GM21737 (cell line): ENCODE measurements around the gene CCN5.
"Not testable (repeated sequence)": the region's sequence is repeated elsewhere in the genome, so short reads cannot be mapped to it uniquely, and the experiment has no call there.

Experiments
- ATAC-seq: cut with Tn5 transposase; IDR thresholded peaks from one replicate; pipeline ENCODE4 v1.9.1; 2021; ENCODE audit warnings: mild to moderate bottlenecking, moderate library complexity; ENCODE audit not compliant: unreplicated experiment

CCN5 gene

DNA sequence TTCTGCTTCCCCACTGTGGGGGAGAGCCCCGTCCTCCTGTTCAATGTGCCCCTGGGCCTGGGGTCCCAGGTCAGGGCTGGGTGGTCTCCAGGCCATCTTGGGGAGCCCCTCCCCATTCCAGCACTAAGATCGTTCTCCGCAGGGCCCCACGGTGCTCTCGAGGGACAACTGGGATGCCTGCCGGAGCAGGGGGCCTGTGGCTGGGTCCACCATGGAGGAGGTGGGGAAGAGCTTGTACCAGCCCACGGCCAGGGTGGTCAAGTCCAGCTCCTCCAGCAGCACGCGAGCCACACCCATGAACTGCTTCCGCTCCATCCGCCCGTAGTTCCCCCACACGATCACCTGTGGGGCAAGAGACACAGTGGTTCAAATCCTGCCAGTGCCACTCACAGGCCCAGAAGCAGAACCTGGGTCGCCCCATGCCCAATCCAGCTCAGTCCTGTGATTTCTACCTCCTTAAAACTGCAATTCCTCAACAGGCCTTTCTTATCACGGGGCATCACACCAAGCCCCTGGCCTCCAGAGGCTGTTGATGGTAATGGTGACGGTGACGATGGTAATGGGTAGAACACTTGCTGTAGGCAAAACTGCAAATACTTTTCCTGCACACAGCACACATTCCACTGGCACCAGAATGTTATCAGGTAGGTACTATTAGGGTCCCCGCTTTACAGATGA, 41.0 kb downstream of the CCN5 start:
- no peak for ATAC-seq

DNA sequence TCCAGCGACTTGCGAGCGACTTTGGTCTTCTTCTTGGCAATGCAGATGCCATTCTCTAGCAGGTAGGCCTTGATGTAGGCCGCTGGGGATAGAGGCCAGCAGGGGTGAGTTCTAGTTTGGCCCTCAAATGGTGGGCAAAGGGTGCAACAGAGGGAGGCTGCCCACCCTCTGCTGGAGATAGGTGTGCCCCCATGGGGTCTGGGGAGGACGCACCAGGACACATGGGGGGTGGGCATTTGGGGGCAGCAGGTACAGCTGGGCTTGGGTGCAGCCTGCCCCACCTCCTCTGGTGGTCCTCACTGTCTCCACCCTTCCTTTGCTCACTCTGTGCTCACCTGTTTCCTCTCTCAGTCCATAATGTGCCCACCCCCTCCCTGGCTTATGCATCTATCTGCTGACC, 41.8 kb downstream of the CCN5 start:
- no peak for ATAC-seq

DNA sequence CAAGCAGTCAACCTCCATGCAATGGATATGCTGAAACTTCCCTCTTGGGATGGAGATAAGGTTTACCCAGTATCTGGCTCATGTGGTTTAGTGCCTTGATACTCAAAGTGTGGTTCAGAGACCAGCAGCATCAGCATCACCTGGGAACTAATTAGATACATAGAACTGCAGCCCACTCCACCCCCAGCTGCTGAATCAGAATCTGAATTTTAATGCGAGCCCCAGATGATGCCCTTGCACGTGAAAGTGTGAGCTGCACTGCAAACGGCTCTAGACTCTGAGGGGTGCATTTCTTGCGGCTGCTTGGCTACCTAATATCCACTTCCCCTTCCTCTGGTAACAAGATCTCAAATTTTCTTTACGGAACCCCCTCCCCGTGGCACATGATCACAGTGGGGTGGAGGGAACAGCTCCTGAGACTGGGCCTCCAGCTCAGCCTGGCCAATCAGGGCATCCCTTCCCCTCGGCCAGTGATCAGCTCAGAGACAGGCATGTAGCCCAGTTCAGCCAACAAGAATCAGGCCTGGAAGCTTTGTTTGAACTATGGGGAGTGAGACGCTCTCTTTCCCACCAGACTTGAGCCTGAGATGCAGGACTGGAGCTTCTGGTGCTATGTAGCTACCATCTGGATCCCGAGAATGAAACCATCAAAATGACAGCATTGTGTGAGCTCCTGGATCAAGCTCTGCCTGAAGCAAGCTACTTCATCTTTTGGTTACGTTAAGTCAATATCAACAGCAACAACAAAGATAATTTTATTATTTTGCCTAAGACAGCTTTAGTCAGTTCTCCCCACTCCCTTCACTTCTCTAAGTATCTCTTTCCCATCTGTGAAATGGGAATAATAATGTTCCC, 43.3 kb downstream of the CCN5 start:
- ATAC-seq, result no peak

DNA sequence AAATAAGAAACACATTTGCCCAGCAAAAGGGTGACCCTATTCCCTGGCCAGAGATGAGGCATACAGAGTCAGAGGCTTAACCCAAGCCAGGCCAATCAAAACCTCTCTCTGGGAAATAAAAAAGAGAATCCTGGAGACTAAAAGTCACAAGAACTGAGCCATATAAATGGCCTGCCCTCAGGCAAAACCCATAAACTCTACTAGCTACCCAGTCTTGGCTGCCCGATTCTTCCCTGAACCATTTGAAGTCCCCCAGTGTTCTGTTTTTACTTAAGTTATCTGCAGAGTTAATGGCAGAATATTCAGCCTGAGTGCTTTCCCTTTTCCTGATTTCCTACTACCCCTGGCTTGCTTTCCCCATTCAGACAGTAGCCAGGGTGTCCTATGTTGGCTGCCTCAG, 44.4 kb downstream of the CCN5 start:
- no peak for ATAC-seq

DNA sequence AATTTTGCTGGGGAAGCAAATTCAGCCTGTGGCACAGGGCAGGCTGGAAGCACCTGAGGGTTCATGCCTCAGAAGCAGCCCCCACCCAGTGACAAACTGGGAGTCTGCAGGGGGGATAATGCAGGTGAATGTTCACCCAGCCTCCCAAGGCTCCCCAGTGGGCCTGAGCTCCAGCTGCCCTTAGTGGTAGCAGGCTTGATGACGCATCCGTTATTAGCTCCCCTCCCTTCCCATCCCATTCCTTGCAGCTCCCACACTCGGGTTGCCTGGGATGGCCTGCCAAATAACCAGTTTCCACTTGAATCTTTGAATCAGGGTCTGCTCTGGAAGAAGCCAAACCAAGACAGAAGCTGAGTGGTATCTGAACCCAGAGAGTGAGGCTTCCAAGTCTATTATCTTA, 46.3 kb downstream of the CCN5 start:
- no peak for ATAC-seq

DNA sequence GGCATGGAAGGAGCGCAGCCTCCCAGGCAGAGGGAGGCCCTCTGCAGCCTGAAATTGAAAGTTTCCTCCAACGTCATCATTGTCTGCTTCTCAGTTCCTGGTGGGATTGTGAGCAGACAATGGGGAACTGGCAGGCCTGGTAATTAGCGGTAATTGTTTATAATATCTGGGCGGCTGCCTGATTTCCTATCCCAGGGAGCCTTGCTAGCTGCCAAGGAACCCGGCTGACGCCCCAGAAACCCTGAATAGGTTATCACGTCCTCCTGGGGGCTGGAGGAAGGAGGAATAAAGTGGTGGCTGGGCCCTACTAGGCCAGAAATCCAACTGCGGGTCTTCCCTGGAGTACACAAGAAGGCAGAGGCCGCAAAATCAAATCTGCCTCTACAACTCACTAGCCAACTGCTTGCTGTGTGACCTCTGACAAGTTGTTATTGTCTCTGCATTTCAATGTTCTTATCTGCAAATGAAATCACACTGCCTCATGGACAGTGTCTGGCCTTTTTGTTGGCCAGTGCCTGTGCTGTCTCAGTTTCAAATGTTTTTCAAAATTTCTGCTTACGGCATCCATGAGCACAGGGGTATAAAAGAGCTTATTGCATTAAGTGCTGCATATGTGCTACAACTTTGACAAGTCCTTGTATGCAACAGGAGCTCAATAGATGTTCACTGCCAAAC, 47.4 kb downstream of the CCN5 start:
- no peak for ATAC-seq

DNA sequence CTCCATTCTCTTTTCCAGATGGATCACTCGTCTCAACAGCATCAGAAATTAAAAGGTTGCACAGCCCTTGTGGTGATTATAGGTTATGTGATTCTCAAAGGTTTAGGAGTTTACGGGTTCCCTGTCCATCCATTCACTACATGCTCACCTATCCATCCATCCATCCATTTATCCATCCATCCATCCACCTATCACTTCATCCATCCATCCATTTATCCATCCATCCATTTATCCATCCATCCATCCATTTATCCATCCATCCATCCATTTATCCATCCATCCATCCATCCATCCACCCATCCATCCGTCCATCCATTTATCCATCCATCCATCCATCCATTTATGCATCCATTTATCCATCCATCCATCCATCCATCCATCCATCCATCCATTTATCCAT, 48.6 kb downstream of the CCN5 start:
- ATAC-seq, result not testable (repeated sequence)

DNA sequence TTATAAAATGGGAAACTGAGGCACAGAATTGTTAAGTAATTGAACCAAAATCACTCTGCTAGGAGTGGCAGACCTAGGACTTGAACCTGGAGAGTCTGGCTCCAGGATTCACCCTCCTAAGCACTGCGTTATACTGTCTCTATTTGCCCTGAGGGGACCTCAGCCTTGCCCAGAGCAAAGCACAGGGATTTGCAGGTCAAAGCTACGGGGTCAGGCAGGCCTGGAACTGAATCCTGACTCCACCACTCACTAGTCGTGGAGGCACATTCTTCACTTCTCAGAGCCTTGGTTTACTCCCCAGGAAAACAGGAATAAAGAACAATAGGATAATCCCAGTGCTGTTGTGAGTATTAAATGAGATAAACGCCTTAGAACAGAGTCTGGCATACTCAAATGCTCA, 49.9 kb downstream of the CCN5 start:
- no peak for ATAC-seq

DNA sequence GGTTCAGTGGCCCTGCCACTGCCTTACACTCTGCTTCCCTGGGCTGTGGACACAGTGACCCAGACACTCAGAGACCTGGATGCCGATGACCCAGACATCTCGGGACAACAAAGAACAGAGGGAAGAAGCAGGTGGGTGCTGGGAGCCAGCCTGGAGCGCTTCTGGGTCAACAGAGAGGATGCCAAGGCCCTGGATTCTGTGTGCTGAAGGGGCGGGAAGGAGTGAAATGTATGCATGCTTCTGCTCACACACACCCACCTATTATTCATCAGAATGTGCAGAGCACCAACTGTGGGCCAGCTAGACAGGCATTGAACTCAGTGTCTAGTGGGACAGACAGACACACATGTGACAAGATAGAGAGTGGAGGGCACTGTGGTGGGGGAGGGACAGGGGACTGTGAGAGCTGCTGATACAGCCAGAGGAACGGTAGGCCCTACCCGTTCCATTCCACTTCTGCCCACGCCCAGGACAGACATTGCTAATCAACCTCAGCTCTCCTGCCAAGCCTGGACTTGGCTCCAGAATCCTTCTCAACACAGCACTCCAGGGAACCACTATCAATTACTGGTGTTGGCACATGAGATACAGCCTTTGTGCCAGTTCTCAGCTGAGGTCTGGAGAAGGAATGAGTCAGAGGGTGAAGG, 50.7 kb downstream of the CCN5 start:
- no peak for ATAC-seq

DNA sequence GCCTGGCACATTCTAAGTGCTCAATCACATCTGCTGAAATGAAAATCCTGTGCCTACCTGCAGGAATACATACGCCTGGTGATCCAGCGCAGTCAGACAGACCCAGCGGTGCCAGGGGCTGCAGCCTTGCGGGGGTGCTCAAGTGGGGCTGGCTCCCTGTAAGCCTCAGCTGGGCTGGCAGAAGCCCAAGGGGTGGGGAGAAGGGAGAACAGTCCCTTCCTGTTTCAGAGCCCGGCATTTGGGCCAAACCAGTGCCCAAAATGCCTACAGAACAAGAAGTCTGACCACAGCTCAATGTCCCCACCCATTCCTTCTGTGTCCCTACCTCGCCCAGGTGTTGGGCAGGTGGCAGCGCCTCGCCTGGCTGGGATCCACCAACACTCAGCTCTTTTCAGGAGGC, 53.1 kb downstream of the CCN5 start:
- ATAC-seq, result no peak

DNA sequence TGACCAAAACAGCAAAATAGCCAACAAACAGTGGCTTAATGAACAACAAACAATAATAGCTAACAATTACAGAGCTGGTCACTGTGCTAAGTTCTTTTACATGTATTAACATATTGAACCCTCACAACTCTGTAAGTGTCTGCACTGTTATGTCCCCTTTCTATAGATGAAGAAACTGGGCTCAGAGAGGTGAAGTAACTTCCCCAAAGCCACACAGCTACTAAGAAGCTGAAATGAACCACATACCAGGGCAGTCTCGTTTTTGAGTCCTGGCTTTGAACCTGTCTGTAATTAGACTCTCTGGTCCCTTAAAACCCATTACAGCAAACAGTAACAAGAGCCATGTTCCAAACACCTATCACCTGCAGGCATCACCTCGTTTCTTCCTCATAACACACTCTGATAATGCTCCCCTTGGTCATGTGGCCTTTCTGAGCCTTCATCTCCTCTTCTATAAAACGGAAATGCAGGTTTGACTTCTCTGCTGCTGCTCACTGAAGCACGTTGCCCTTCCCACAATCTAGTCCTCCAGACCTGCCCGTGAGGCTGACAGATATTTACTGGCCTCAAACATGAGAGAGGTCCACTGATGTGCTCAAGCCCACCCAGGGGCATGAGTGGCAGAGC, 53.8 kb downstream of the CCN5 start:
- ATAC-seq, result no peak

DNA sequence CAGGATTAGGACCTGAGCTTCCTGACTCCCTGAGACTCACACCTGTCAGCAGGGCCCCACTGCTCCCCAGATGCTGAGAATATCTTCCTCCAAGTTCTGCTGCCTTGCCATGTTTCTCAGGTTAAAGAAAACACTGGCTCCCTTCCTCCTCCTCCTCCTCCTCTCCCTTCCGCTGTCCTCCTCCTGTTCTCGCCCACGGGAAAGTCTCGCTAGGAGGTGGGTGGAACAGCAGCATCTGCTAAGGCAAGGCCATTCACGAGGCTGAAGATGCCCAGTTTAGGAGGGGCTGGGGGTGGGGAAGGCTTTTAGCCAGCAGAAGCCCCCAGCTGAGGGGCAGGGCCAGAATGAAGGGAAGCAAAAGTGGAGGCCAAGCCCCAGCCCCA, 54.3 kb downstream of the CCN5 start:
- no peak for ATAC-seq

DNA sequence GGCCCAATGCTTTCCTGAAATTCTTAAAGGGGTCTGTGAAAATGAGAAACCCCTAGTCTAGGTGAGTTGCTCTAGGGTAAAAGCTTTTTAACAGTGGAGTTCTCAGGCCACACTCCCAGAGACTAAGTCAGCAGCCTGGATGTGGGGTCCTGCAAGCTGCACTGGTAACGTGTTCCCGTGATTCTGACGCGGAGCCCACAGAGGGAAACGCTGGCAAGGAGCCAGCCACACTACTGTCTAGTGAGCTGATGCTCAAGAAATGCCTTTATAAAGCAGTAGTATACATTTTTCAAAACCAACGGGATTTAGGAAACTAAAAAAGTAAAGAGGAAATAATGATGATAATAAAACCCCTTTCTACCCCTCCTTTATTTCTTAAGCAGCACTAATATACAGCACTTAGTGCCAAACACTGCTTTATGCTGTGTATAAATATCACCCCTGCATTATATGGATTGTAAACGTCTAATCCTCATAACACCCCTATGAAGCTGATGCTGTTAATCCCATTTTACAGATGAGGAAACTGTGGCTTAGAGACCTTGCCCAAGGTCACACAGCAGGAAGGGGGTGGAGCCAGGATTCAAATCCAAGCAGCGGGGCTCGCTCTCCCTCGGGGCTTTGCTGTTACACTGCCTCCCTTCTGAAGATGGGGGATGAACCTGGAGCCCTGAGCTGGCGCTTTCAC, 55.5 kb downstream of the CCN5 start:
- ATAC-seq, result no peak

DNA sequence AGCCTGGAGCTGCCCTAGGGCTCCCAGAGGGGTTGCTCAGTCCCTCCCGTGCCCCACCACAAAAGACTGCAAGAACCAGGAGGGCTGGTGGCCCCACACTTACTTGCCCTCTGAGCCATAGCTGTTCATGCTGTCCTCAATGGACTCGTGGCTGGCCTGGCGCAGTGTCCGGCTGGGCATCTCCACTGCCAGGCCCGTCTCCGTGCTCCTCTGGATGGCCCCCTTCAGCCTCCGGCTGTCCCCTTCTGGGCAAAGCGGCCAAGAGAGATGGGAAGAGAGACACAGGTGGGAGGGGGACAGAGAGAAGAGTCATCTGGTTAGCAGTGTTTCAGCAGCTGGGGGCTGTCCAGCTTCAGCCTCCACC, 56.0 kb downstream of the CCN5 start:
- no peak for ATAC-seq

DNA sequence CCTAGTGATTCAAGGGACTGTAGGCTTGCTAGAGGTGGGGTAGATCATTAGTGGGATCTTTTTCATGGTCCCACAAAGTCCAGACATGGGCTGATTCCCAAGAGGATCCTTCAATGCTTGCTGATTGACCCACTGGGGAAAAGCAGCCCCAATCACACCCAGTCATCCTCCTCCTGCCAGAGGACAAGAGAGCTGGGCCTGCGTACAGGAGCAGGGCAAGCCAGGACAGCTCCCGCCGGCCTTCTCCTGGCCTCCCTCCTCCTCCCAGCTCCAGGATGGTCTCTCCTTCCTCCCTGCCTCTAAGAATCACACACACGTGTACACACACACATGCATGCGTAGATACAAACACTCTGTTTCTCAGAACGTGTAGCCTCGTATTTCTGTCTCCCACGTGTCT, 57.5 kb downstream of the CCN5 start:
- ATAC-seq, result no peak

DNA sequence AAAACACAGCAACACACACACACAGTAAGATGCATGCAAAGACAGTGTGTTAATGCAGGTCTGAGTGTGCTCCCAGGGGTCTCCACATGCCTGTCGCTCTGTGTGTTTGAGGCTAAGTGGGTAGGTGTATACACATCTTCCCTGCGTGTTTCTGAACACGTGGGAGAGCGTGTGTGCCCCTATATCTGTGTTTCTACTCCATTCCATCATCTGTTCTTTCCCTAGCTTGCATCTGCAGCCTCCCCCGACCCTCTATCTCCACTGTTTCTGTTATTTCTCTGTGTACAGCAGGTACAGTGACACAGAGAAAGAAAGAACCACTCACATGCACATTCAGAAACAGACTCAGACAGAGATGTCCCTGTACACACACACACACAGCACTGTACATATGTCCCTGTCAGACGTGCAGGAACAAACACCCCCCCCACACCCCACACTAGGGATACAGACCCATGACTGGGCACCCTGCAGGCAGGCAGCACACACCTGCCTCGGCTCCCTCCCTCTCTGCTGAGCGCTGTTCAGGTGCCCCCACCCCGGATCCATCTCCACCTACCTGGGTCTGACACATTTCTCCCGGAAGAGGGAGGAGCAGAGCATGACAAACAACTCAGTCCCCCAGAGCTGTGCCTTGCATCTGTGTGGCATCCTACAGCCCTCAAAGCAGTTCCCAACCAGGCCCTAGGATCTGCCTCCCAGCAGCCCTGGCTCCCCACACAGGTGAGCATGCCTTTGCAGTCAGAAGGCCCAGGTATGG, 58.1 kb downstream of the CCN5 start:
- no peak for ATAC-seq

DNA sequence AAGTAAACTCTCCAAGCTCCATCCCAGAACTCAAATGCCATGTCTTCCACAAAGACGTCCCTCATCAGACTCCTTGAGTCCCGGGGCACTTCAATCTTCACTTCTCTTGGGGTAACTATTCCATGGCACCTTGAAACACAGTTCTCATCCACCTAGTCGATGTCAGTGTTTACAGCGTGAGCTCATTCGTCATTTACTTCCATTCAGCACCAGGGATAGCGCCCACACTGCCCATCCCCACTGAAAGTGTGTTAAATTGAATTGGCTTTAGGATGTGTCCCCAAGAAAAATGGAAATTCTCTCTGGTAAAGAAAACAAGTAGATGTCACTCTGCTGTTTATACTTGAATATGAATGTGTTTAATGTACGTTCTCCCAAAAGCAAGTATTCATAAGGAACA, 61.8 kb downstream of the CCN5 start:
- ATAC-seq, result no peak
